Right cardiac atrium (tissue), 5 donors: Measurements from ENCODE around the gene OR52N5. TPM values are rescaled to one million over a fixed set of nuclear protein-coding genes. Genes with fewer than 3 reads are reported as not detected.

Experiments used
- ATAC-seq, 2 donors: fragments of 200-7000 bp; cut with Tn5 transposase; one replicate each; pipeline versions ENCODE4 v1.8.0 to v1.9.1; 2020; ENCODE audit warnings: moderate library complexity in 2 of 2, mild to moderate bottlenecking in 1 of 2
- DNase-seq, 3 donors: peaks; one replicate each; pipeline ENCODE4 v3.0.0-alpha.2; 2020
- H3K27ac ChIP-seq: one replicate; pipeline ENCODE4 v1.5.1; 2013; ENCODE audit warnings: mild to moderate bottlenecking, low read length, control low read depth, moderate library complexity
- H3K27me3 ChIP-seq: one replicate; pipeline ENCODE4 v1.6.1; 2013; ENCODE audit not compliant: control insufficient read depth, insufficient read depth
- H3K4me1 ChIP-seq: one replicate; pipeline ENCODE4 v1.6.1; 2013; ENCODE audit warnings: low read length; ENCODE audit not compliant: control insufficient read depth, insufficient read depth
- H3K4me3 ChIP-seq: one replicate; pipeline ENCODE4 v1.5.1; 2013; ENCODE audit warnings: low read length, control low read depth
- H3K9me3 ChIP-seq: one replicate; pipeline ENCODE4 v1.6.1; 2013; ENCODE audit warnings: low read length; ENCODE audit not compliant: control insufficient read depth
- WGBS: extraction: QIAGEN DNeasy Blood & Tissue Kit; methylation state at CpG from one replicate; pipeline ENCODE4 v1.1.7; 2013; 5-methylcytosine and 5-hydroxymethylcytosine counted together
- intact Hi-C, 4 donors: fragments of 100-400 bp; cut with DNase I; formaldehyde crosslinking; loops; one replicate each; pipeline versions ENCODE4 v1.11.0 to v1.14.0; 2022 to 2023
- polyA plus RNA-seq: library from polyadenylated mRNA; stranded (reverse); fragments of 200-250 nt; gene quantifications from one replicate; pipeline ENCODE4 v1.2.3, GENCODE V29; 2013
- total RNA-seq, 4 donors: library from RNA; stranded (reverse); fragmentation: NEBNext Ultra II Directional; extraction: Animal tissue kit (Norgen Biotek cat#: 25700); gene quantifications; one replicate each; pipeline ENCODE4 v1.2.1, GENCODE V29; 2021
- donor health status: healthy with polysubstance abuse.
- donor health status: DM: no; HTN: yes; CAD: no.
- donor health status: DM: no; HTN: no; CAD: no.
- donor health status: DM: no; HTN: yes; CAD: no; lungs with severe emphysema.
- donor health status: DM: yes; HTN: yes; CAD: no.

The OR52N5 gene
- total and polyA plus RNA-seq, 5 donors, result not detected

- intact Hi-C loops, result no loop called here
- no peaks in the 10 kb centered on the region for H3K9me3 ChIP-seq
- H3K4me1 ChIP-seq, result no peaks in the 10 kb centered on the region
- H3K4me3 ChIP-seq, result no peak within 1 kb of the TSS
- no peak for DNase-seq
- H3K27ac ChIP-seq, result no peak within 1 kb of the TSS
- ATAC-seq, result no peak
- no peaks in the 10 kb centered on the region for H3K27me3 ChIP-seq
- WGBS, result 68% methylated on average over 3 of the region's 3 CpGs
Measured at GRCh38 chr11:5791165-5791564, 8.0 kb upstream of the OR52N5 start, which contains the start of gene OR52N1. TSS of gene OR52N1 (minus strand) at chr11:5791265. CDS start at chr11:5788816, 2,449 bp downstream.

GRCh38 chr11:5767056-5767455 is 16.1 kb downstream of the OR52N5 start:
- Histone ChIP-seq H3K27me3 (no peaks in the 10 kb centered on the region), H3K9me3 (no peaks in the 10 kb centered on the region), H3K4me3 (no peak overlapping the region), H3K4me1 (no peaks in the 10 kb centered on the region), H3K27ac (no peak overlapping the region)
- 50% methylated on average over 1 of the region's 1 CpG for WGBS
- ATAC-seq (no peak), DNase-seq (no peak)
- intact Hi-C loops, result no loop called here

- intact Hi-C loops, result no loop called here
- Histone ChIP-seq H3K9me3 (no peaks in the 10 kb centered on the region), H3K4me1 (no peaks in the 10 kb centered on the region), H3K27ac (no peak within 1 kb of the TSS), H3K4me3 (no peak within 1 kb of the TSS), H3K27me3 (no peaks in the 10 kb centered on the region)
- ATAC-seq (no peak), DNase-seq (no peak)
- WGBS, result 91% methylated on average over 1 of the region's 1 CpG
Measured at GRCh38 chr11:5753943-5754342, 29.2 kb downstream of the OR52N5 start, which contains the start of gene OR52N4. TSS of gene OR52N4 (plus strand) at chr11:5754243. CDS start at chr11:5754741, 498 bp downstream.

GRCh38 chr11:5749836-5750235 is 33.3 kb downstream of the OR52N5 start:
- 76% methylated on average over 3 of the region's 3 CpGs for WGBS
- intact Hi-C loops, result no loop called here
- Histone ChIP-seq H3K27ac (no peak overlapping the region), H3K27me3 (no peaks in the 10 kb centered on the region), H3K4me1 (no peaks in the 10 kb centered on the region), H3K9me3 (no peaks in the 10 kb centered on the region), H3K4me3 (no peak overlapping the region)
- no peak for DNase-seq
- no peak for ATAC-seq

GRCh38 chr11:5746614-5747013 is 36.5 kb downstream of the OR52N5 start:
- Histone ChIP-seq H3K4me1 (no peaks in the 10 kb centered on the region), H3K27me3 (no peaks in the 10 kb centered on the region), H3K27ac (no peak overlapping the region), H3K4me3 (no peak overlapping the region), H3K9me3 (no peaks in the 10 kb centered on the region)
- ATAC-seq, result no peak
- 86% methylated on average over 3 of the region's 3 CpGs for WGBS
- no peak for DNase-seq
- intact Hi-C loops, result no loop called here

- ATAC-seq, result no peak
- no peaks in the 10 kb centered on the region for H3K27me3 ChIP-seq
- 43% methylated on average over 1 of the region's 1 CpG for WGBS
- intact Hi-C loops, result no loop called here
- H3K27ac ChIP-seq, result no peak overlapping the region
- H3K9me3 ChIP-seq, result peaks cover 2% of the 10 kb centered on the region
- H3K4me3 ChIP-seq, result no peak overlapping the region
- no peak for DNase-seq
- no peaks in the 10 kb centered on the region for H3K4me1 ChIP-seq
Measured at GRCh38 chr11:5738431-5738830, 44.7 kb downstream of the OR52N5 start.

GRCh38 chr11:5737670-5738392 is 45.3 kb downstream of the OR52N5 start:
- intact Hi-C loops, result no loop called here
- H3K27me3 ChIP-seq, result no peaks in the 10 kb centered on the region
- H3K9me3 ChIP-seq, result peaks cover 2% of the 10 kb centered on the region
- H3K4me3 ChIP-seq, result no peak overlapping the region
- DNase-seq (no peak), ATAC-seq (no peak)
- 81% methylated on average over 6 of the region's 6 CpGs for WGBS
- H3K27ac ChIP-seq, result no peak overlapping the region
- no peaks in the 10 kb centered on the region for H3K4me1 ChIP-seq

GRCh38 chr11:5737091-5737490 is 46.1 kb downstream of the OR52N5 start:
- Histone ChIP-seq H3K4me1 (no peaks in the 10 kb centered on the region), H3K27me3 (no peaks in the 10 kb centered on the region), H3K27ac (no peak overlapping the region), H3K4me3 (no peak overlapping the region), H3K9me3 (peaks cover 2% of the 10 kb centered on the region)
- intact Hi-C loops, result no loop called here
- ATAC-seq, result no peak
- DNase-seq, result no peak

GRCh38 chr11:5736396-5736795 is 46.8 kb downstream of the OR52N5 start, which contains the start of gene OR56B1:
TSS of gene OR56B1 (plus strand) at chr11:5736448. CDS start at chr11:5736517, 69 bp downstream.
- Histone ChIP-seq H3K27ac (no peak within 1 kb of the TSS), H3K9me3 (peaks cover 2% of the 10 kb centered on the region), H3K4me1 (no peaks in the 10 kb centered on the region), H3K27me3 (no peaks in the 10 kb centered on the region), H3K4me3 (no peak within 1 kb of the TSS)
- WGBS, result 67% methylated on average over 1 of the region's 1 CpG
- DNase-seq (no peak), ATAC-seq (no peak)
- intact Hi-C loops, result no loop called here

- 79% methylated on average over 1 of the region's 1 CpG for WGBS
- no peak for ATAC-seq
- DNase-seq, result no peak
- H3K9me3 ChIP-seq, result no peaks in the 10 kb centered on the region
- H3K4me1 ChIP-seq, result no peaks in the 10 kb centered on the region
- no peaks in the 10 kb centered on the region for H3K27me3 ChIP-seq
- H3K27ac ChIP-seq, result no peak overlapping the region
- intact Hi-C loops, result no loop called here
- H3K4me3 ChIP-seq, result no peak overlapping the region
Measured at GRCh38 chr11:5727691-5728090, 55.5 kb downstream of the OR52N5 start.

GRCh38 chr11:5726351-5726750 is 56.8 kb downstream of the OR52N5 start:
- DNase-seq, result no peak
- H3K27ac ChIP-seq, result no peak overlapping the region
- ATAC-seq, result no peak
- no peak overlapping the region for H3K4me3 ChIP-seq
- no peaks in the 10 kb centered on the region for H3K27me3 ChIP-seq
- 87% methylated on average over 1 of the region's 1 CpG for WGBS
- H3K4me1 ChIP-seq, result no peaks in the 10 kb centered on the region
- intact Hi-C loops, result no loop called here
- no peaks in the 10 kb centered on the region for H3K9me3 ChIP-seq
